ENCODE measurements around the gene ZNF687. TPM values are rescaled to one million over a fixed set of nuclear protein-coding genes. Genes with fewer than 3 reads are reported as not detected.

The ZNF687 gene
- total RNA-seq, 2 experiments from 2014 or later = 27.0 to 29.9 TPM

DNA sequence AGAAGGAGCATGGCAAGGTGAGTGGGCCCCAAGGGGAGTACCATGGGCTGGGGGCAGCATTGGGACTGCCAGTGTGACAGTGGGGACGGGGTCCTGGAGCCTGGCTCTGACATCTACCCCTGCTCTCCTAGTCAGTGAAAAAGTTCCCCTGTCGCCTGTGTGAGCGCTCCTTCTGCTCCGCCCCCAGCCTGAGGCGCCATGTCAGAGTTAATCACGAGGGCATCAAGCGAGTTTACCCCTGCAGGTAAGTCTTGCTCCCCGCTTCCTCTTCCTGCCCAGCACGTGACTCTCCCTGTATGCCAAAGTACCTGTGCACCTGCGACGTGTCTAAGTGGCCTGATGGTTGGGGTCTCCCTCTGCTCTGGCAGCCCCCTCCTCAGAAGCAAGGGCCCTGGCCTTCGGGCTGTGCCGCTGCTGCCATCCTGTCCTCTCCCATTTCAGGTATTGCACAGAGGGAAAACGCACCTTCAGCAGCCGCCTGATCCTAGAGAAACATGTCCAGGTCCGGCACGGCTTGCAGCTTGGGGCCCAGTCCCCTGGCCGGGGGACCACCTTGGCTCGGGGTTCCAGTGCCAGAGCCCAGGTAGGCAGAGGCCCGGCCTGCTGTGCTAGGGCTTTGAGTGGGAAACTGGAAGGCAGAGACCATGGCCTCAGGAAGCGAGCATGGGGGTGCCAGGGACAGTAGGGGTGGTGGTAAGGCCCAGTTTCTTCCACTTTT is 8.1 kb downstream of the ZNF687 start:
- Mint-ChIP-seq H3K27ac (peak overlapping the region; percentile 66), H3K4me3 (no peak overlapping the region), H3K4me1 (peaks cover 16% of the 10 kb centered on the region), H3K9me3 (no peaks in the 10 kb centered on the region), H3K27me3 (no peaks in the 10 kb centered on the region), H3K36me3 (peaks cover 24% of the 10 kb centered on the region)
- no peak for DNase-seq

DNA sequence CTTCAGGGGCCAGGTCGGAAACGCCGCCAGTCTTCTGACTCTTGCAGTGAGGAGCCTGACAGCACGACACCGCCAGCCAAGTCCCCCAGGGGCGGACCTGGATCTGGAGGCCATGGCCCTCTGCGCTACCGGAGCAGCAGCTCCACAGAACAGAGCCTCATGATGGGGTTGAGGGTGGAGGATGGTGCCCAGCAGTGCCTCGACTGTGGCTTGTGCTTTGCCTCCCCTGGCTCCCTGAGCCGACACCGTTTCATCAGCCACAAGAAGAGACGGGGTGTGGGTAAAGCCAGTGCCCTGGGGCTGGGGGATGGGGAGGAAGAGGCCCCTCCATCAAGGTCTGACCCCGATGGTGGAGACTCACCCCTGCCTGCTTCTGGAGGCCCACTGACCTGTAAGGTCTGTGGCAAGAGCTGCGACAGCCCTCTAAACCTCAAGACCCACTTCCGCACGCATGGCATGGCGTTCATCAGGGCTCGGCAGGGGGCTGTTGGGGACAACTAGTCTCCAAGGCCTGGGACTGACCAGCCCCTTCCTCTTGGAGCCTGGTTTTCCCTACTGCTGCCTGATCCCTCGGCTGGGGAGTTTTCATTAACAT is 8.7 kb downstream of the ZNF687 start:
- H3K27ac Mint-ChIP-seq = no peak overlapping the region
- H3K9me3 Mint-ChIP-seq = no peaks in the 10 kb centered on the region
- peaks cover 24% of the 10 kb centered on the region for H3K36me3 Mint-ChIP-seq

DNA sequence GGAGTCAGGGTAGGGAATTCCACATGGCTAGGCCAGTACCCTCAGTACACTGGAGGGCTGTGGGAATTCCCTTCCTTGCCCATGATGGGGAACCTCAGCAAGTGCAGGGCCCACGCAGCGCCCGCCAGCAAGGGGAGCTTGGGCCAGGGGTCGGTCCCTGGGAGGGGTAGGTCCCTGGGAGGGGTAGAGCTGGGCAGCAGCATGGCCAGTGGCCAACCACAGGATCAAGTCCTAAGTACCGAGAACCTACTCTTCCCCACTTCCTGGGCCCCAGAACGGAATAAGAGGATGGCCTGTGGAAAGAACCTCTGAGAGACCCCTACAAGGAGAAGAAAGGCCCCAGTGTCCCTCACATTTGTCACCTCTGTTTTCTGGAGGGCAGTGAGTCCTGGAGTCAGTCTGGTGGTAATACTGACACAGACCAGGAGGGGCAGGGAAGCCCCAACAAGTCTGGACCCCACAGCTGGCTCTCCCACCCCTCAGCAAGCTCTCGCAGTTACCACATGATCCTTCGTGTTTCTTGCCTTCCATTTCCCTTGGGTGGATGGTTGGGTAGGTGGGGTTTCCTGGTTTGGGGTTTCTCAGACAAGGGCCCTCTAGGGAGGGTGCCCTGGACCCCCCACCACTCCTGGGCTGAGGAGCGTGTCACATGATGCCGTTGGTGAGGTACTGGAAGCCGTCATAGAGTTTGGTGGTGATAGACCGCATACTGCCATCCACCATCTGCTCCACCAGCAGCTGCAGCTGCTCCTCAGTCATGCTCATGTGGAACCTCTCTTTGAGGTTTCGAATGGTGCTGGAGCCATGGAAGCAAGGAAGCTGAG is 10.3 kb downstream of the ZNF687 start:
- Mint-ChIP-seq H3K27me3 (no peaks in the 10 kb centered on the region), H3K27ac (peak overlapping the region; percentile 82), H3K9me3 (no peaks in the 10 kb centered on the region), H3K4me3 (no peak overlapping the region), H3K4me1 (peaks cover 10% of the 10 kb centered on the region), H3K36me3 (peaks cover 19% of the 10 kb centered on the region)
- DNase-seq = no peak

More for the DNA sequence above, 8.7 kb downstream of the ZNF687 start:
- H3K27me3 Mint-ChIP-seq = no peaks in the 10 kb centered on the region
- DNase-seq = no peak
- H3K4me3 Mint-ChIP-seq = no peak overlapping the region
- H3K4me1 Mint-ChIP-seq = peaks cover 13% of the 10 kb centered on the region

DNA sequence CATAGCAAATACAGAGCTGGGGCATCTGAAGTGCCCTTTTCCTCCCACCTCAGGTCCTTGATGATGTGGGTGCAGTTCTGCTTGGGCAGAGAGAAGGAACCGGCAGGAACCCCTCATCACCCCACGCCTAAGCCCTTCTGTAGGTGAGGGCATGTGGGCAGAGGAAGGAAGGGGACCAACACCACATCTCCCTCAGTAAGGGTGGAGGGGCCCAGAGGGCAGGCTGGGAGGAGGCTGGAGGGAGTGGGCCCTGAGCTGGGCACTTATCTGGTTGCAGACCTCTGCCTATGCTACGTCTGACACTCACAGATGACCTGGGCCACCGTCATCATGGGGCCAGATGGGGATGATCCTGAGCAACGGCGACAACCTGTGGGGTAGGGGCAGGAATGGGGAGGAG is 11.0 kb downstream of the ZNF687 start:
- Mint-ChIP-seq H3K4me1 (peaks cover 10% of the 10 kb centered on the region), H3K27me3 (no peaks in the 10 kb centered on the region), H3K27ac (peak overlapping the region; percentile 16), H3K9me3 (no peaks in the 10 kb centered on the region), H3K36me3 (peaks cover 19% of the 10 kb centered on the region), H3K4me3 (no peak overlapping the region)
- DNase-seq = no peak

DNA sequence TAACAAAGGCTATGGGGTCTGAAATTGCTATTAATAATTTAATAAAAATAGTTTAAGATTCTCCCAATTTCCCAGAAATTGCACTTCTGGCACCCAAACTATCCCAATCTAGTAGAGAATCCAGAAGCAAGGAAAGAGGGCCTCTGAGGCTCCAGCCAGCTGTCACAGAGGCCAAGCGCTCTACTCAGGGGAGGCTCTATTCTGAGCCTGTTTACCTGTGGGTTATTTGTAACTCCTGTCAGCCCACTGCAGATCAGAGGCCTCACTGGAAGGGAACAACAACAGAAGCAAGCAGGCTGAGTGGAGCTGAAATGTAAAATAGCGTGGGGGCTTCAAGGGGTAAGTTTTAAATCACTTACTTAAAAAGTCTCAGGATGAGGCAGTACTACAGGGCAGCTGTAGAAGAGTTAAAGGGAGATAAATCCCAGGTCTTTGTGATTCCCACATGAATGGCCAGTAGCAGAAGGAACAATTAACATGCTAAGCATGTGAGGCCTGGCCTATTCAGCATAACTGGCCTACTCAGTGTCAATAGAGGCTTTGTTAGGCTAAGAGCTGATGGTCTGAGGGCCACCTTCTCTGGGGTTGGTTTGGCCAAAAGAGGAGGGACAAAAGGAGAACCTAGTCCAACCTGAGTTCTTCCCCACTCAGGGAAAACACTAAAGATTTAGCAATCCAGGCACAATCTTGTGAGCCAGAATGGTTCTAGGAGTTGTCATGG is 12.8 kb downstream of the ZNF687 start:
- Mint-ChIP-seq H3K27me3 (no peaks in the 10 kb centered on the region), H3K4me1 (peaks cover 2% of the 10 kb centered on the region), H3K9me3 (no peaks in the 10 kb centered on the region), H3K36me3 (peaks cover 9% of the 10 kb centered on the region), H3K27ac (peak overlapping the region; percentile 17), H3K4me3 (no peak overlapping the region)
- no peak for DNase-seq

DNA sequence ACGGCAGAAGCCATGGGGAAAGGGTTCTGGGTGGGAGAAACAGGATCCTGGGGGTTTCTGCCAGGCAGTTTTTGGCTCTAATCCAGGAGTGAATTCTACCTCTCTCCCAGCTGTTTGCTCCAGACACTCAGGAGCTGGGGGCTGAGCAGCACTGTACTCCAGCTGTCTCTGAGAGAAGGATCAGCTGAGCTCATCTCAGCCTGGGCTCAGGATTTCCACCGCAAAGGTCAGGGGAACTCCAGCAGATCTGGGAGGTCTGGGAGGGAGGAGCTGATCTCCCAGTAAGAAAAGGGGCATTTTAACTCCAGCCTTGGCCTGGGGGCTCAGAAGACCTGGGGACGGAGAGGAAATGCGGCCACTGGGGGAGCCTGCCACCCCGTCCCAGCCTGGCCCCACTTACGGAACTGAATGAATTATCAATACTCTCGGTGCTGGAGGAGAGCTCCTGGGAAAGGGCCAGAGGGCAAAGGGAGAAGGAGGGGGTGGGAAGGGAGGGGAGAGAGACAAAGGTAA is 27.8 kb downstream of the ZNF687 start:
- Mint-ChIP-seq H3K27ac (no peak overlapping the region), H3K9me3 (no peaks in the 10 kb centered on the region), H3K27me3 (no peaks in the 10 kb centered on the region), H3K36me3 (peaks cover 16% of the 10 kb centered on the region), H3K4me3 (no peak overlapping the region), H3K4me1 (peaks cover 40% of the 10 kb centered on the region)
- DNase-seq = no peak

DNA sequence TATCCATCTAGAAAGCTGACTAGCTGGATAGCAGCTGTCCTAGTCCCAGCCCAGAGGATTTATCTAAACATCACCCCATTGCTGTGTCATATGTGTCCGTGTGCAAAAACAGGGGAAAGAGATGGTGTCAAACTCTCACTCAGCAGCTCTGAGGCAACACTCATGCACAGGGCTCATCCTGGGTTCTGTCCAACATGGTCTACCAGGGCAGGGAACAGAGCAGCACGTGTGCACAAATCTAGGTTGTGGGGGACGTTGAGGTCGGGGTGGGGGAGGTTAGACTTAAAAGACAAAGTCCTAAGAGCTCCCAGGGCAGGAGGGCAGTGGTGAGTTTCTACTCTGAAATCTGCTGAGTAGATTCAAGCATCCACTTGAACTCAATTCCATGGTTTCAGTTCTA is 28.9 kb downstream of the ZNF687 start:
- Mint-ChIP-seq H3K36me3 (peaks cover 22% of the 10 kb centered on the region), H3K4me1 (peaks cover 45% of the 10 kb centered on the region), H3K27me3 (no peaks in the 10 kb centered on the region), H3K27ac (peak overlapping the region; percentile 99), H3K4me3 (no peak overlapping the region), H3K9me3 (no peaks in the 10 kb centered on the region)
- no peak for DNase-seq

DNA sequence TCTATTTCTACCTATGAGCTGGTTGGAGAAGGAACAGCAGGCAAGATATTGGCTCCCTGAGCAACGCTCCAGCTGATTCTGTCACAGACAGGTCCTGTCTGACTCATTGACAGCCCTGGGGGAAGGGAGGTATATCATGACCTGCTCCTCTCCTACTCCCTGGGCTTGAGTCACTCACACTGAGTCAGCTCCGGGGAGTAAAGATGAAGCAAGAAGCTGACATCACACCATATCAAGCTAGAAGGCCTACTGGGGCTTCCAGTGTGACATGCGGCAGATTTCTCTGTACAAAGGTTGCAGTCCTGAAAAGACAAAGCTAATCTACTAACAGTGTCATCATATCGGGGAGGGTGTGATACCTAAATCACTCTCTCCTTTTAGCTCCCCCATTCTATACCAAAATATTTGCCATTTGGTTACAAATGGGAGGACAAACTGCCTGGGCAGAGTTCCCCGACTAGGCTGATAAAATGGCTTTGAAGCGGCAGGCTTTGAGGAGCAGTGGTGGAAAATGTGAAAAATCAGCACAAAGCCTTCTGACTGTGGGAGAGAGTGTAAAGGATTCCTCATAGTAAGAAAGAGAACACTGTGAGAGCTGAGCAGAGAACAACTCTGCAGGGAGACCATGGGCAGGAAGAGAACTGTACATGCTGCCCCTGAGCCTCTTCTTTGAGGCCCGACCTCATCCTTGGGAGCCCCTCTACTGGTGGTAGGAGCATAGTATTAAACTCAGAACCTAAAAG is 29.7 kb downstream of the ZNF687 start:
- Mint-ChIP-seq H3K4me3 (peak overlapping the region; percentile 55), H3K27me3 (no peaks in the 10 kb centered on the region), H3K4me1 (peaks cover 49% of the 10 kb centered on the region), H3K27ac (peak overlapping the region; percentile 99), H3K9me3 (no peaks in the 10 kb centered on the region), H3K36me3 (peaks cover 22% of the 10 kb centered on the region)
- peak; percentile 81 for DNase-seq

DNA sequence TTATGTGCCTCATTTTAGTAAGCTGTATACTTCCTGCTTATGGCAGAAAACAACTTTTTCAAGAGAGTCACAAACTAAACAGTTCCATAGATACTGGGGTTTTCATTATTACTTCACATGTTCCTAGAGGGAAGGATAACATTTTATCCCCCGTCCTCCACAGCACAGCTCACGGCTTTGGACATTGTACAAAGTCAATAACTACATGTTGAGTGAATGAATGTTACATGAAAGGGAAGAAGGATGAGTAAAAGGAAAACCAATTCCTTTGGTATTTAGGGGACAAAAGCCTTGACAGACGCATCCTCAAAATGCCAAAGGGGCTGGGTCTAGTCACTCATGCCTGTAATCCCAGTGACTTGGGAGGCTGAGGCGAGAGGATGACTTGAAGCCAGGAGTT is 30.3 kb downstream of the ZNF687 start:
- Mint-ChIP-seq H3K4me3 (peak overlapping the region; percentile 55), H3K9me3 (no peaks in the 10 kb centered on the region), H3K27ac (peak overlapping the region; percentile 99), H3K4me1 (peaks cover 49% of the 10 kb centered on the region), H3K36me3 (peaks cover 22% of the 10 kb centered on the region), H3K27me3 (no peaks in the 10 kb centered on the region)
- DNase-seq = no peak

DNA sequence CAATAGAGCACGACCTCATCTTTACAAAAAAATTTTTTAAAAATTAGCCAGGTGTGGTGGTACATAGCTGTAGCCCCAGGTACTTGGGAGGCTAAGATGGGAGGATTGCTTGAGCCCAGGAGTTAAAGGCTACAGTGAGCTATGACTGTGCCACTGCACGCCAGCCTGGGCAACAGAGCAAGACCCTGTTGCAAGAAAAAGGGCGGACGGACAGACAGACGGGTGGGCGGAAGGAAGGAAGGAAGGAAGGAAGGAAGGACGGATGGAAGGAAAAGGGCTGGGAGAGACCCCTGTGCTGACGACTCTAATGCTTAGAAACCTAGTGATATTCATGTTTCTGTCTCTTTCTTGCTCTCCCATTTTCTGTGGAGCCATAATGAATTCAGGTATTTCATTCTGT is 30.7 kb downstream of the ZNF687 start:
- no peak for DNase-seq
- H3K4me1 Mint-ChIP-seq = peaks cover 49% of the 10 kb centered on the region
- H3K4me3 Mint-ChIP-seq = no peak overlapping the region
- H3K27me3 Mint-ChIP-seq = no peaks in the 10 kb centered on the region
- H3K27ac Mint-ChIP-seq = peak overlapping the region; percentile 99
- H3K9me3 Mint-ChIP-seq = no peaks in the 10 kb centered on the region
- H3K36me3 Mint-ChIP-seq = peaks cover 25% of the 10 kb centered on the region

DNA sequence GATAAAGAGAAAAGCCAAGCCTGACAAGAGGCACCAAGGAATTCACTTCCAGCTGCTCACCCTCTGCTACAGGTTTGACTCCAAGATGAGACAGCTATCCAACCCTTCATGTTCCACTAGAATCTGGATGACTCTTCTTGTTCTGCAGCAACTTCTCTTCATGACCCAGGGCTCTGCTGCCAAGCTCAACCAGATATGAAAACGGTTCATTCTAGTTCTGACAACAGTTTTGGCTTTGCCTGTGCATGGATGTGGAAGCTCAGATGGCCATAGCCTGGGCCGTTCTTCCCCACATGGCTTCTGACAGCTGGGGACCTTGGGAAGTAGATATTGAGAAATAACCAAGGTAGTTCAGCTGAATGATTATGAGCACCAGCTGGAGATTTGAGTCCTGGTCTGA is 31.4 kb downstream of the ZNF687 start:
- Mint-ChIP-seq H3K27ac (peak overlapping the region; percentile 76), H3K9me3 (no peaks in the 10 kb centered on the region), H3K4me1 (peaks cover 49% of the 10 kb centered on the region), H3K4me3 (no peak overlapping the region), H3K27me3 (no peaks in the 10 kb centered on the region), H3K36me3 (peaks cover 25% of the 10 kb centered on the region)
- DNase-seq = no peak

DNA sequence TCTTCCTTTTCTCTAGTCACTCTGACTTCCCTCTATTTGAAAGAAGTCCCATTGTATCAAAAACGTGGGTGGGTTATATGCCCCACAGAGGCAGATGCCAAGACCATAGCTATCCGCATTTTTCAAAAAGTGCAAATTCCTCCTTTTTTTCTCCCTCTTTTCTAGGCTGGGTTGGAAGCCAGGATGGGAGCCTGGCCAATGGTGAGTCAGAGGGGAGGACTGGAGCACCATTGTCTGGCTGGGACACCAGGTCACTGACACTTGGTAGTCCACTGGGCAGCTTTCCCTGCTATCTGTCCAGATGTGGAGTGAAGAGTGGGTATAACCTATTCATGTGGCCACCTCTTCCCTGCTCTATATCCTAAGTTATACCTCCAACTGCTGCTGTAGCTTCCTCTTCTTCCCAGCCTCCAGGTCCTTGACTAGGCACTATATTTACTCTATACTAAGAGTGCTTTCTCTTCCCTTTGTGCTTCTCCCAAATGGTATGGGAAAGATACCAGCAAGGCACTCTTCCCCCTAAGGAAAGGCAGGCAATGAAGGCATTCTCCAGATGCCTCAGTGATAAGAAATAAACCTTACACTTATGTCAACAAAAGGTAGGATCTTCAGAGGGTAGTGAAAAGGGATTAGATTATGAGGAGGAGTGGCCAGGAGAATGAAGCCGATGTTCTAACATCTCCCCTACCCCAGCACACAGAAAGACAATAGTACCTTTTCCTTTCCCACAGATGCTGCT is 32.2 kb downstream of the ZNF687 start:
- DNase-seq = no peak
- Mint-ChIP-seq H3K27me3 (no peaks in the 10 kb centered on the region), H3K9me3 (no peaks in the 10 kb centered on the region), H3K27ac (no peak overlapping the region), H3K36me3 (peaks cover 27% of the 10 kb centered on the region), H3K4me3 (no peak overlapping the region), H3K4me1 (peaks cover 54% of the 10 kb centered on the region)

DNA sequence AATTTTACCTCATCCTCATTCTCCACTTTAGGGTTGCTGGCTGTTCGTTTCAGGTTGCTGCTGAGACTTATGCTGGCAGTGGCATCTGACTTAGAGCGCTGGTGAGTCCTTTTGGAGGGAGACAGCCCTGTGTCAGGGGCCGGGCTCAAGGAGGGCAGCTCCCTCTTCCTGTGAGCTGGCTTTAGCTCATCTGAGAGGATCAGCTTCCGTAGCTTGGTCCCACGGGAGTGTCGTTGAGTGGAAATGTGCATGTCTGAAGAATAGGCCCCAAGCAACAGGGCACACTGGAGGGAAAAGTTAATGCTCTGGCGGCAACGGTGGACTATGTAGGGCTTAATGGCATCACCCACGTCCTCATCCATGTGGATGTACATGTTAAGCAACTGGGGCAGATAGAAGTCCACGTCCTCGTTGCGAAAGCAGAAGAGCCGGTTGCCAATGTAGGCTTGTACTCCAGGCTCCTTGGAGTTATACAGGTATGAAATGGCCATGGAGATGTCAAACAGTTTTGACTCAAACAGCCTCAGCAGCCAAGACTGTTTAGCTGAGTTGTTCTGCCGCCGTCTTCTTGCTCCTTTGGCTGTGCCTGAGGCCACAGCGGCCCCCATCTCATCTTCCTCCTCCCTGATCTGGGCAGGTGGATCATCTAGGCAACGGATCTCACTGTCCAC is 33.6 kb downstream of the ZNF687 start:
- DNase-seq = no peak
- H3K4me3 Mint-ChIP-seq = no peak overlapping the region
- H3K9me3 Mint-ChIP-seq = no peaks in the 10 kb centered on the region
- peaks cover 60% of the 10 kb centered on the region for H3K4me1 Mint-ChIP-seq
- no peaks in the 10 kb centered on the region for H3K27me3 Mint-ChIP-seq
- peak overlapping the region; percentile 11 for H3K27ac Mint-ChIP-seq
- H3K36me3 Mint-ChIP-seq = peaks cover 27% of the 10 kb centered on the region

All from activated naive CD8-positive, alpha-beta T cell treated with anti-CD3 and anti-CD28 coated beads for 36 hours (primary cell).